Measurements from ENCODE around the gene DYSF.

DNA sequence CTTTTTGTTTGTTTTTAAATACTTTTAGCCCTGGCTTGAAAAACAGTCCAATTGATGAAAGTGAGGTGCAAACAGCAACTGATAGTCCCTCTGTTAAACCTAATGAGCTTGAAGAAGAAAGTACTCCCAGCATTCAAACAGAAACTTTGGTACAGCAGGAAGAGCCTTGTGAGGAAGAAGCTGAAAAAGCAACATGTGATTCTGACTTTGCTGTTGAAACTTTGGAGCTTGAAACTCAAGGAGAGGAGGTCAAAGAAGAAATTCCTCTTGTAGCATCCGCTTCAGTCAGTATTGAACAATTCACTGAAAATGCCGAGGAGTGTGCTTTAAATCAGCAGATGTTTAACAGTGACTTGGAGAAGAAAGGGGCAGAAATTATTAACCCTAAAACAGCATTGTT is 30.6 kb upstream of the DYSF start:
- TF ChIP-seq, protein P1, sequence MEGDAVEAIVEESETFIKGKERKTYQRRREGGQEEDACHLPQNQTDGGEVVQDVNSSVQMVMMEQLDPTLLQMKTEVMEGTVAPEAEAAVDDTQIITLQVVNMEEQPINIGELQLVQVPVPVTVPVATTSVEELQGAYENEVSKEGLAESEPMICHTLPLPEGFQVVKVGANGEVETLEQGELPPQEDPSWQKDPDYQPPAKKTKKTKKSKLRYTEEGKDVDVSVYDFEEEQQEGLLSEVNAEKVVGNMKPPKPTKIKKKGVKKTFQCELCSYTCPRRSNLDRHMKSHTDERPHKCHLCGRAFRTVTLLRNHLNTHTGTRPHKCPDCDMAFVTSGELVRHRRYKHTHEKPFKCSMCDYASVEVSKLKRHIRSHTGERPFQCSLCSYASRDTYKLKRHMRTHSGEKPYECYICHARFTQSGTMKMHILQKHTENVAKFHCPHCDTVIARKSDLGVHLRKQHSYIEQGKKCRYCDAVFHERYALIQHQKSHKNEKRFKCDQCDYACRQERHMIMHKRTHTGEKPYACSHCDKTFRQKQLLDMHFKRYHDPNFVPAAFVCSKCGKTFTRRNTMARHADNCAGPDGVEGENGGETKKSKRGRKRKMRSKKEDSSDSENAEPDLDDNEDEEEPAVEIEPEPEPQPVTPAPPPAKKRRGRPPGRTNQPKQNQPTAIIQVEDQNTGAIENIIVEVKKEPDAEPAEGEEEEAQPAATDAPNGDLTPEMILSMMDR (IDR thresholded peaks at IDR 0.05) = no peak
- TF ChIP-seq POLR2AphosphoS5 (IDR thresholded peaks at IDR 0.05) (no peak), POLR2A (IDR thresholded peaks at IDR 0.05) (no peak)

All from transverse colon (tissue), 4 donors.